Inferior parietal cortex (tissue), 1 donor: ENCODE data around the gene HSD17B13.

Source experiments
- DNase-seq: peaks from one replicate; pipeline ENCODE4 v3.0.0-alpha.2; 2016; ENCODE audit errors: extremely low spot score

The HSD17B13 gene

DNA sequence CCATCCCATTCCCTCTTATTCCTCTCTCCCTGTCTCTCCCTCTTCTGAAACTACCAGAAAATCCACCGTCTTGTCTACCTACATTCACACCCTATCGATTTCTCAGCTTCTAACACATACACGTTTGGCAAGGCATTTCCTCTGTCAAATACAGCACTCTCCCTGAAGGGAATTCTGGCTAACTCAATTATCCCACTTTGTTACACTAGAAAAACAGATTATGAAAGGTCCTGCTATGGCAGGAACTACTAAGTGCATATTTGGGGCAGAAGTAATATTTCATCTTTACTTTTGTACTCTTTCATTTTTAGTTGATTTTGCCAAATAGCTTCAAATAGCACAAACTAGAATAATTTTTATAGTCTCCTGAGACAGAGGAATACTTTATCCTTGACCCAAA, 55.7 kb downstream of the HSD17B13 start:
- no peak for DNase-seq

DNA sequence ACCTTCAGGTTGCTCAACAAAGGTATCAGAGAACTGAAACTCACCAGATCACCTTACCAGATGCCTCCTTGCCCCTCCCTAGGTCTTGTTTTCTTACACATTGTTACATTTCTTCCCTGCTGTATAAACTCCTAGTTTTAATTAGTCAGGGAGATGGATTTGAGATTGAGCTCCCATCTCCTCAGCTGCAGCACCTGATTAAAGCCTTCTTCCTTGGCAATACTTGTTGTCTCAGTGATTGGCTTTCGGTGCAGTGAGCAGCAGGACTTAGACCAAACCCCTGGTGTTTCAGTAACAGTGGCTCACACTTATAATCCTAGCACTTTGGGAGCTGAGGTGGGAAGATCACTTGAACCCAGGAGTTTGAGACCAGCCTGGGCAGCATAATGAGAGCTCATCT, 59.8 kb downstream of the HSD17B13 start:
- no peak for DNase-seq

DNA sequence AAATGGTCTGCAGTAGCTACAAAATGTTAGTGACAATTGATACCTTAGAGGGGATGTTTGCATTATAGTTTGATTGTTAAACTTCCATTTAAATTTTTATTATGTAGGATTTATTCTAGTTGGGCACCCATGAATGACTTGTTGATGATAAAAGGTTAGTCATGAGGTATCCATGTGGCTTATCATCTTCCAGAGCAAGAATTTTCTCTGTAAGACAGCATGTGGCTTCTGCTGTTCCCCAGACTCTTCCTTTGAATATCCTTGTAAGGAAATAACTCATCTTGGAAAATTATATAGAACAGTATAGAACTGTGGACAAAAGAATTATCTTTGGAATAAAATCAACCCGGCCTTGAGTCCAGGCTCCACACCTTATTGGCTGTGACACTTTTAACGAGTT, 62.2 kb downstream of the HSD17B13 start:
- no peak for DNase-seq

- no peak for DNase-seq
Measured at GRCh38 chr4:87258677-87259076, 64.0 kb downstream of the HSD17B13 start.

- no peak for DNase-seq
Measured at GRCh38 chr4:87257523-87257922, 65.2 kb downstream of the HSD17B13 start.

- no peak for DNase-seq
Measured at GRCh38 chr4:87255755-87256154, 66.9 kb downstream of the HSD17B13 start.
